Gastroesophageal sphincter (tissue), 4 donors: ENCODE results near the gene BAD. TPM values are rescaled to one million over a fixed set of nuclear protein-coding genes. Genes with fewer than 3 reads are reported as not detected.

ENCODE experiments used
- ATAC-seq: fragments of 150-250 bp; one replicate; pipeline ENCODE4 v1.9.1; 2016; ENCODE audit warnings: mild to moderate bottlenecking, moderate library complexity
- H3K27ac ChIP-seq, 4 donors: fragments of 200-600 bp; sonication (generic) in 3 of 4; 1 replicate in 3 of 4; 2 replicates in 1 of 4; pipeline ENCODE4 v1.5.1; 2016 to 2019
- H3K27me3 ChIP-seq: fragments of 200-600 bp; sonication (generic); one replicate; pipeline ENCODE4 v1.5.1; 2019
- H3K36me3 ChIP-seq, 2 donors: fragments of 200-600 bp; sonication (generic); one replicate each; pipeline ENCODE4 v1.5.1; 2019; ENCODE audit warnings: control low read depth in 1 of 2
- H3K4me1 ChIP-seq, 3 donors: fragments of 200-600 bp; sonication (generic); 1 replicate in 2 of 3; 2 replicates in 1 of 3; pipeline ENCODE4 v1.5.1; 2016 to 2019; ENCODE audit warnings: control low read depth in 2 of 3
- H3K4me3 ChIP-seq, 2 donors: fragments of 200-600 bp; sonication (generic); one replicate each; pipeline ENCODE4 v1.5.1; 2019; ENCODE audit warnings: mild to moderate bottlenecking in 1 of 2, moderate library complexity in 1 of 2
- H3K9me3 ChIP-seq, 3 donors: fragments of 200-600 bp; sonication (generic); one replicate each; pipeline ENCODE4 v1.5.1; 2017 to 2019; ENCODE audit warnings: control low read depth in 2 of 3
- CTCF ChIP-seq, 4 experiments: fragments of 200-600 bp in 2 of 4; fragments of 450-650 bp in 2 of 4; sonication (generic) in 1 of 4; IDR thresholded peaks; one replicate each; pipeline ENCODE4 v1.5.1; 2017 to 2019; ENCODE audit warnings: antibody characterized with exemption in 4 of 4, mild to moderate bottlenecking in 2 of 4, moderate library complexity in 2 of 4
- EP300 ChIP-seq: sonication (generic); formaldehyde crosslinking; IDR thresholded peaks from one replicate; pipeline ENCODE4 v1.6.1; 2017; ENCODE audit warnings: antibody characterized with exemption, mild to moderate bottlenecking
- POLR2A ChIP-seq, 2 donors: fragments of 450-650 bp; IDR thresholded peaks; one replicate each; pipeline ENCODE4 v1.6.1; 2017; ENCODE audit warnings: antibody characterized with exemption in 2 of 2, mild to moderate bottlenecking in 2 of 2, moderate library complexity in 1 of 2
- POLR2AphosphoS5 ChIP-seq: sonication (generic); formaldehyde crosslinking; IDR thresholded peaks from one replicate; pipeline ENCODE4 v1.6.1; 2017; ENCODE audit warnings: antibody characterized with exemption
- WGBS, 2 donors: methylation state at CpG; one replicate each; pipeline ENCODE4 v1.1.5; 2018; ENCODE audit warnings: low coverage in 1 of 2; 5-methylcytosine and 5-hydroxymethylcytosine counted together
- total RNA-seq, 4 donors: library from RNA; depleted of rRNA; stranded (reverse); fragments of >200 nt; gene quantifications; one replicate each; pipeline ENCODE4 v1.1.0, GENCODE V29; 2016

BAD gene
- total RNA-seq, 4 donors from 2014 or later: 97.1 to 156 (median 135) TPM

- Histone ChIP-seq H3K4me1 (peaks cover 0 to 59% (median 30%) of the 10 kb centered on the region in 3 donors), H3K9me3 (no peaks in the 10 kb centered on the region)
- WGBS, 2 donors: 4% methylated on average over 5 of the region's 54 CpGs; no CpG with 5 or more reads in 1 of the 2 donors
These were observed 58.6 kb downstream of the BAD start, which contains the start of the genes NUDT22 and TRPT1 for GRCh38 chr11:64225608-64226506. NUDT22 (plus strand) TSS chr11:64226274; CDS start chr11:64226653, 379 bp downstream. TRPT1 (minus strand) TSS chr11:64226186; CDS start chr11:64225860, 326 bp downstream.

GRCh38 chr11:64224891-64225607, 59.4 kb downstream of the BAD start:
- Histone ChIP-seq H3K36me3 (peaks cover 0 to 22% of the 10 kb centered on the region in 2 donors), H3K4me1 (peaks cover 0 to 54% (median 30%) of the 10 kb centered on the region in 3 donors), H3K9me3 (no peaks in the 10 kb centered on the region), H3K27ac (peak overlapping the region in 3 of 4 donors; percentile 87 to 94 (median 88)), H3K27me3 (no peaks in the 10 kb centered on the region), H3K4me3 (peak overlapping the region; percentile 66 to 88)
- no peak for ATAC-seq
- 93 to 96% methylated on average over 3 to 4 of the region's 22 CpGs for WGBS, 2 donors
- TF ChIP-seq POLR2A (IDR thresholded peaks at IDR 0.05): no peak
- TF ChIP-seq EP300: no peak
- TF ChIP-seq CTCF (IDR thresholded peaks at IDR 0.05): no peak
- no peak for TF ChIP-seq POLR2AphosphoS5

More at GRCh38 chr11:64225608-64226506, 58.6 kb downstream of the BAD start, which contains the start of the genes NUDT22 and TRPT1:
- peak; percentile 88 for ATAC-seq
- no peaks in the 10 kb centered on the region for H3K27me3 ChIP-seq
- TF ChIP-seq CTCF (IDR thresholded peaks at IDR 0.05) (peak in 2 of 4 experiments; percentile 20 to 56), POLR2A (IDR thresholded peaks at IDR 0.05) (peak; percentile 88 to 92), EP300 (no peak), POLR2AphosphoS5 (peak; percentile 89)
- peak within 1 kb of the TSS; percentile 66 to 88 for H3K4me3 ChIP-seq
- peak within 1 kb of the TSS; percentile 83 to 94 (median 88) for H3K27ac ChIP-seq
- H3K36me3 ChIP-seq: peaks cover 0 to 15% of the 10 kb centered on the region in 2 donors

GRCh38 chr11:64224151-64224890, 60.1 kb downstream of the BAD start:
- Histone ChIP-seq H3K27me3 (no peaks in the 10 kb centered on the region), H3K27ac (peak overlapping the region in 1 of 4 donors; percentile 94), H3K4me3 (no peak overlapping the region), H3K9me3 (no peaks in the 10 kb centered on the region), H3K4me1 (peaks cover 0 to 47% (median 23%) of the 10 kb centered on the region in 3 donors), H3K36me3 (peaks cover 0 to 28% of the 10 kb centered on the region in 2 donors)
- WGBS, 2 donors: 100% methylated on average over 1 of the region's 17 CpGs; no CpG with 5 or more reads in 1 of the 2 donors
- no peak for TF ChIP-seq POLR2A (IDR thresholded peaks at IDR 0.05)
- TF ChIP-seq CTCF (IDR thresholded peaks at IDR 0.05): no peak
- TF ChIP-seq POLR2AphosphoS5: no peak
- TF ChIP-seq EP300: no peak
- no peak for ATAC-seq

GRCh38 chr11:64223001-64223651, 61.3 kb downstream of the BAD start:
- Histone ChIP-seq H3K4me1 (peaks cover 0 to 35% (median 20%) of the 10 kb centered on the region in 3 donors), H3K27me3 (no peaks in the 10 kb centered on the region), H3K4me3 (no peak overlapping the region), H3K9me3 (no peaks in the 10 kb centered on the region), H3K36me3 (peaks cover 0 to 28% of the 10 kb centered on the region in 2 donors), H3K27ac (no peak overlapping the region)
- TF ChIP-seq CTCF (IDR thresholded peaks at IDR 0.05) (no peak), POLR2A (IDR thresholded peaks at IDR 0.05) (no peak), EP300 (no peak), POLR2AphosphoS5 (no peak)
- ATAC-seq: no peak
- 83% methylated on average over 5 of the region's 24 CpGs; no CpG with 5 or more reads in 1 of the 2 donors for WGBS, 2 donors
